ENCODE data around the gene ERVW-1.

DNA sequence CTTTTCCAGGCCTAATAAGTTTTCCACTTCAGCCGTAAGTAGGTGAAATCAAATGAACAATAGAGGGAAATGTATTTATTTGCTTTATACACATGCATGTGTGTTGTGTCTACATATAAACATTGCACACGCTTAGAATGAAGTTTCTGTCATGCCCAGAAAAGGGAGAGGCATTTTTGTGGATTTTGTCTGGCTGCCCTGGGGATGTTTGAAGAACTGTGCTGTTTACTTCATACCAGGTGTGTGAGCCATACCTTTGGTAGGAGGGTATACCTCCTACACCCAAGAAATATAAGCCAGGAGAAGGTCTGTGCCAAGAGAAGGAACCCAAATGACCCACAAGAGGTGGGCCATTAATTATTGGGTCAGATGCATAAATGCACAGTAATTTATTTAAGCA lies 17.6 kb downstream of the ERVW-1 start:
- TF ChIP-seq SPI1 (IDR thresholded peaks at IDR 0.05; ENCODE audit: borderline replicate concordance, low read depth) = no peak
- TF ChIP-seq, protein P1, sequence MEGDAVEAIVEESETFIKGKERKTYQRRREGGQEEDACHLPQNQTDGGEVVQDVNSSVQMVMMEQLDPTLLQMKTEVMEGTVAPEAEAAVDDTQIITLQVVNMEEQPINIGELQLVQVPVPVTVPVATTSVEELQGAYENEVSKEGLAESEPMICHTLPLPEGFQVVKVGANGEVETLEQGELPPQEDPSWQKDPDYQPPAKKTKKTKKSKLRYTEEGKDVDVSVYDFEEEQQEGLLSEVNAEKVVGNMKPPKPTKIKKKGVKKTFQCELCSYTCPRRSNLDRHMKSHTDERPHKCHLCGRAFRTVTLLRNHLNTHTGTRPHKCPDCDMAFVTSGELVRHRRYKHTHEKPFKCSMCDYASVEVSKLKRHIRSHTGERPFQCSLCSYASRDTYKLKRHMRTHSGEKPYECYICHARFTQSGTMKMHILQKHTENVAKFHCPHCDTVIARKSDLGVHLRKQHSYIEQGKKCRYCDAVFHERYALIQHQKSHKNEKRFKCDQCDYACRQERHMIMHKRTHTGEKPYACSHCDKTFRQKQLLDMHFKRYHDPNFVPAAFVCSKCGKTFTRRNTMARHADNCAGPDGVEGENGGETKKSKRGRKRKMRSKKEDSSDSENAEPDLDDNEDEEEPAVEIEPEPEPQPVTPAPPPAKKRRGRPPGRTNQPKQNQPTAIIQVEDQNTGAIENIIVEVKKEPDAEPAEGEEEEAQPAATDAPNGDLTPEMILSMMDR (IDR thresholded peaks at IDR 0.05; ENCODE audit: insufficient read depth, low read length) = no peak

Data from HL-60 (cell line).